ENCODE measurements around the gene OSBPL8.

The OSBPL8 gene

DNA sequence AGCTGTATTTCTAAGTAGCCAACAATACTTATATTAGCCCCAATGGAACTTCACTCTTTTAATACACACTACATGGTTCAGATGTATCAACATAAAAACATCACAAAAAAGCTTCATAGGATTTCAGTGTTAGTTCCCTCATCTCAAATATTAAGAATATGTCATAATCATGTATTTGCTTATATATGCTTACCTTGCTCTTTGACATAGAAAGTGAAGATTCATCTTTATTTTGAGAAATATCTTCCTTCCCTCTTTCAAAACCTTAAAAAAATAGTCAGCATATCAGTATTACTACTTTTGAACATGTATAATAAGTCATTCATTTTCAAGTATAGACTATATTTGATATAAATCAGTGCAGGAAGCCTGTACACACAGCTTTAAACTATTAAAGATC lies 149.2 kb downstream of the OSBPL8 start:
- DNase-seq (ENCODE audit: insufficient read length, low spot score) (no peak), FAIRE-seq (peak; percentile 55)
- TF ChIP-seq, protein P1, sequence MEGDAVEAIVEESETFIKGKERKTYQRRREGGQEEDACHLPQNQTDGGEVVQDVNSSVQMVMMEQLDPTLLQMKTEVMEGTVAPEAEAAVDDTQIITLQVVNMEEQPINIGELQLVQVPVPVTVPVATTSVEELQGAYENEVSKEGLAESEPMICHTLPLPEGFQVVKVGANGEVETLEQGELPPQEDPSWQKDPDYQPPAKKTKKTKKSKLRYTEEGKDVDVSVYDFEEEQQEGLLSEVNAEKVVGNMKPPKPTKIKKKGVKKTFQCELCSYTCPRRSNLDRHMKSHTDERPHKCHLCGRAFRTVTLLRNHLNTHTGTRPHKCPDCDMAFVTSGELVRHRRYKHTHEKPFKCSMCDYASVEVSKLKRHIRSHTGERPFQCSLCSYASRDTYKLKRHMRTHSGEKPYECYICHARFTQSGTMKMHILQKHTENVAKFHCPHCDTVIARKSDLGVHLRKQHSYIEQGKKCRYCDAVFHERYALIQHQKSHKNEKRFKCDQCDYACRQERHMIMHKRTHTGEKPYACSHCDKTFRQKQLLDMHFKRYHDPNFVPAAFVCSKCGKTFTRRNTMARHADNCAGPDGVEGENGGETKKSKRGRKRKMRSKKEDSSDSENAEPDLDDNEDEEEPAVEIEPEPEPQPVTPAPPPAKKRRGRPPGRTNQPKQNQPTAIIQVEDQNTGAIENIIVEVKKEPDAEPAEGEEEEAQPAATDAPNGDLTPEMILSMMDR (IDR thresholded peaks at IDR 0.05; ENCODE audit: insufficient read depth, missing control alignments), result no peak

DNA sequence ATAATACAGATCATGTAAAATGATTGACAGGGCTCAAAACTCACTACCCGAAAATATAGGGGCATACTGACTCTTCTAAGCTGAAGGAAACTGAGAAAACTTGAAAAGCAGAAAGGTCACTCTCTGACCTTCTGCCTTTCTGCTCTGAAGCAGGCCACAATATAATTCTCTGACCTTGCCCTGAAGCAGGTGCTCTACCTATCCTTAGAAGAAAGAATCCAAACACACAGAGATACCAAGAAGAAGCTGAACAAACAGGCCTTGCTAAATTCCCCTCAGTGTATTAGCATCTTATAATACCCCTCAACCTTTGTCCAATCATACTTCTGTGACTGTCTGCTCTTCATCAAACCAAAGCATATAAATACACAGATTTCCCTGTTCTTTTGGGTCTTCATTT lies 150.5 kb downstream of the OSBPL8 start:
- TF ChIP-seq, protein P1 (IDR thresholded peaks at IDR 0.05; ENCODE audit: insufficient read depth, missing control alignments), result no peak
- DNase-seq (ENCODE audit: insufficient read length, low spot score) (no peak), FAIRE-seq (no peak)

DNA sequence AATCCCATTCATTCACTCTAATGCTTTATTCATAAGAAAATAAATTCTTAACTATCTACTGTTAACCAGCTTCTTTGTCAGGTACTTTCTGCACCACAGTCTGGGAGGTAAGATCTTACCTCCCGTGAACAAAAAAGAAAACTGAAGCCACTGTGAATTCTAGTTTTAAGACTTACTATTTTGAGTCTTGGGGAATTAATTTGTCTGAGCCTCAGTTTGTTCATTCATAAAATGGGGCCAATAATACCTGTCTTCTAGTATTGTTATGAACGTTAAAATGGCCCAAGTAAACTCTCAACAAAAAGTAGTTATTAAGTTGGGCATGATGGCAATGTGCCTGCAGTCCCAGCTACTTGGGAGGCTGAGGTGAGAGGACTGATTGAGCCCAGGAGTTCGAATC lies 151.9 kb downstream of the OSBPL8 start:
- no peak for FAIRE-seq
- DNase-seq (ENCODE audit: insufficient read length, low spot score), result no peak
- TF ChIP-seq, protein P1 (IDR thresholded peaks at IDR 0.05; ENCODE audit: insufficient read depth, missing control alignments), result no peak

DNA sequence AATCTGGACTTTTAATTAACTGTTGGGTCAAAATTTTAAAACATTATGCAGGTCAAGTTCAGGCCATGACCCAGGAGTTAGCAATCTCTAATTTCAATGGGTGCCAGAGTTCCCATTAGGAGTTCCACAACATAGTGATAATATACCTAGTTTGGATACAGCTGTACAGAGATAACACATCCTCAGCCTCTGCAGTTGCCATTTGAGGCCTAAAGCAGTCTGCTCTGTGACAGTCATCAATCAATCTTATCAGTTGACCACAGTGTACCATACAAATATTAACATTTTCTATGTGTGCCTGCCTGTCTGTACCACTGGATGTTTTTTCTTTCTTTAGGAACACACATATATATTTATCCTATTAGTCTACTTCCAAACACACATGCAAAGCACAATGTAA lies 157.3 kb downstream of the OSBPL8 start:
- TF ChIP-seq, protein P1 (IDR thresholded peaks at IDR 0.05; ENCODE audit: insufficient read depth, missing control alignments), result no peak
- FAIRE-seq, result no peak
- DNase-seq (ENCODE audit: insufficient read length, low spot score), result no peak

DNA sequence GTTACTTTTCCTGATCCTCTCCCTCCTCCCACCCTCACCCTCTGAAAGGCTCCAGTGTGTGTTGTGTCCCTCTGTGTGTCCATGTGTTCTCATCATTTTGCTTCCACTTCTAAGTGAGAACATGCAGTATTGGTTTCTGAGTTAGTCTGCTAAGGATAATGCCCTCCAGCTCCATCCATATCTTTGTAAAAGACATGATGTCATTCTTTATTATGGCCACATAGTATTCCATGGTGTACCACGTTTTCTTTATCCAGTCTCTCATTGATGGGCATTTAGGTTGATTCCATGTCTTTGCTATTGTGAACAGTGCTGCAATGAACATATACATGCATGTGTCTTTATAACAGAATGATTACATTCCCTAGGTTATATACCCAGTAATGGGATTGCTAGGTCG lies 159.4 kb downstream of the OSBPL8 start:
- no peak for DNase-seq (ENCODE audit: insufficient read length, low spot score)
- FAIRE-seq, result no peak
- TF ChIP-seq, protein P1 (IDR thresholded peaks at IDR 0.05; ENCODE audit: insufficient read depth, missing control alignments), result no peak

DNA sequence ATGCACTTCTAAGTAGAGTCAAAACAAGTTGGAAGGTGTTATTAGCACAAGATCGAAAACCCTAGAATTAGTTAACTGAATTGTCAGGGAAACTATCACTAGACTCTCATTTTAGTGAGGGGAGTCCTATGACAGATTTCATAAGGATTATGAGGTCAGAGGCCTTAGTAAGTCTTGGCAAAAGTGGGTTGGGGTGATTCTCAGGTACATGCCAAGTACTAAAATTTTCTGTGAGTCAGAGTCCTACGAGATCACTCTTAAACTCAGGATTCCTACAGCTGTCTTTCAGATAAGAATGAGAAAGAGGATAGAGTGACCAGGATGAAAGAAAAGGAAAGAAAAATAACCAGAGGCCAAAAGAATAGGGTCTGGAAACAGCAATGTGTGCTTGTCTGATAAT lies 160.5 kb downstream of the OSBPL8 start:
- DNase-seq (ENCODE audit: insufficient read length, low spot score), result no peak
- TF ChIP-seq, protein P1 (IDR thresholded peaks at IDR 0.05; ENCODE audit: insufficient read depth, missing control alignments), result no peak
- no peak for FAIRE-seq

DNA sequence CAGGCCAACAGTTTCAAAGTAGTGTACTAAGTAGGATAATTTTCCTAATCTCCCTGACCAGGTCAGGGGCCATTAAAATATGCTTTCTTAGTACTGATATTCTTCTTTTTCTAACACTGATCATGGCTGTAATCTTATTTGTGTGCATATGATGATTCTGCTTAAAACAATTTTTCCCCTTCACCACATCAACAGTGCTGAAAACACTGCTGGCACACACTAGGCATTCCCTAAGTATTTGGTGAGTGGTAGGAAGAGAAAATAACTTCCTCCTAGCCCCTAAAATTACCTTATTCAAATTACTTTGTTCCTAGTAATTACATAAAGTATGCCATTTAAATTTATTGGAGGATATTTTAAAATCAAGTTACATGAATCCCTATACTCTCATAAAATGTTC lies 161.5 kb downstream of the OSBPL8 start:
- TF ChIP-seq, protein P1 (IDR thresholded peaks at IDR 0.05; ENCODE audit: insufficient read depth, missing control alignments), result no peak
- FAIRE-seq (no peak), DNase-seq (ENCODE audit: insufficient read length, low spot score) (no peak)
